Measurements from ENCODE around the gene CAVIN1.

- TF ChIP-seq CTCF (IDR thresholded peaks at IDR 0.05) (no peak), POLR2A (IDR thresholded peaks at IDR 0.05) (no peak), EP300 (IDR thresholded peaks at IDR 0.05) (no peak)
Measured at GRCh38 chr17:42380935-42381334, 42.1 kb downstream of the CAVIN1 start.
